K562 (cell line): ENCODE data around the gene KATNAL2. TPM values are rescaled to one million over a fixed set of nuclear protein-coding genes. Genes with fewer than 3 reads are reported as not detected.

Experiments used
- CBX8 ChIP-seq: fragments of 200-600 bp; sonication (generic); IDR thresholded peaks from 2 replicates; pipeline ENCODE4 v1.6.1; 2012; ENCODE audit warnings: borderline replicate concordance, mixed run types, low read depth, mild to moderate bottlenecking, moderate library complexity, mixed read lengths, low read length, control low read depth, inconsistent platforms; ENCODE audit not compliant: poor library complexity, severe bottlenecking; ENCODE audit errors: extremely low read depth
- CCAR2 ChIP-seq: fragments of 200-400 bp; formaldehyde crosslinking; IDR thresholded peaks from 2 replicates; pipeline ENCODE4 v1.6.1; 2017; ENCODE audit warnings: mild to moderate bottlenecking, low read depth, low read length
- CEBPZ ChIP-seq: fragments of 150-350 bp; IDR thresholded peaks from 2 replicates; pipeline ENCODE4 v1.6.1; 2014; ENCODE audit warnings: low read depth, mild to moderate bottlenecking, low read length, borderline replicate concordance
- FOXP1 ChIP-seq: sonication (generic); formaldehyde crosslinking; IDR thresholded peaks from 2 replicates; pipeline ENCODE4 v1.8.0; 2022; ENCODE audit warnings: mild to moderate bottlenecking, missing genetic modification reagents
- HBP1 ChIP-seq: fragments of 450-650 bp; formaldehyde crosslinking; IDR thresholded peaks from 2 replicates; pipeline ENCODE4 v1.4.0; 2022; ENCODE audit warnings: missing genetic modification characterization
- HDAC8 ChIP-seq: fragments of 450-650 bp; IDR thresholded peaks from 2 replicates; pipeline ENCODE4 v1.6.1; 2016; ENCODE audit warnings: mild to moderate bottlenecking, missing genetic modification characterization, moderate library complexity, missing compliant biosample characterization
- HNRNPH1 ChIP-seq: fragments of 200-400 bp; formaldehyde crosslinking; optimal IDR thresholded peaks from 2 replicates; pipeline ENCODE3; 2017; ENCODE audit warnings: low read depth, mild to moderate bottlenecking, low read length, moderate library complexity
- MEF2D ChIP-seq: conservative IDR thresholded peaks from 2 replicates; pipeline ENCODE4 v1.6.1; 2016; ENCODE audit warnings: low read depth, missing genetic modification characterization, missing compliant biosample characterization
- MXI1 ChIP-seq: IDR thresholded peaks from 2 replicates; pipeline ENCODE4 v1.6.1; 2011; ENCODE audit warnings: low read depth, mild to moderate bottlenecking, improper control_type of control experiment, low read length
- MYNN ChIP-seq, 2 experiments: sonication (generic); formaldehyde crosslinking in 1 of 2; IDR thresholded peaks; 2 replicates each; pipeline versions ENCODE4 v1.5.0 to v1.6.1; 2016 to 2020; ENCODE audit warnings: antibody characterized with exemption in 1 of 2, missing genetic modification reagents in 1 of 2
- NFE2L1 ChIP-seq: fragments of 450-650 bp; IDR thresholded peaks from 2 replicates; pipeline ENCODE4 v1.6.1; 2016; ENCODE audit warnings: missing genetic modification characterization, low read depth, mild to moderate bottlenecking, missing compliant biosample characterization, moderate library complexity, borderline replicate concordance
- NFXL1 ChIP-seq: fragments of 450-650 bp; formaldehyde crosslinking; IDR thresholded peaks from 2 replicates; pipeline ENCODE4 v1.4.0; 2021; ENCODE audit warnings: mild to moderate bottlenecking
- OTX1 ChIP-seq: fragments of 450-650 bp; formaldehyde crosslinking; IDR thresholded peaks from 2 replicates; pipeline ENCODE4 v1.4.0; 2022; ENCODE audit warnings: mild to moderate bottlenecking
- PML ChIP-seq: IDR thresholded peaks from 2 replicates; pipeline ENCODE4 v1.6.1; 2012; ENCODE audit warnings: low read length, inconsistent platforms
- POLR3A ChIP-seq: IDR thresholded peaks from 2 replicates; pipeline ENCODE4 v1.6.1; 2011; ENCODE audit warnings: borderline replicate concordance, mild to moderate bottlenecking, moderate library complexity; ENCODE audit not compliant: insufficient read length, insufficient read depth; ENCODE audit errors: extremely low read depth
- SMARCE1 ChIP-seq: fragments of 450-650 bp; IDR thresholded peaks from 2 replicates; pipeline ENCODE4 v1.7.1; 2016; ENCODE audit warnings: mild to moderate bottlenecking
- SRSF7 ChIP-seq: fragments of 200-400 bp; formaldehyde crosslinking; optimal IDR thresholded peaks from 2 replicates; pipeline ENCODE3; 2017; ENCODE audit warnings: mild to moderate bottlenecking, low read depth, low read length
- STAT5B ChIP-seq: fragments of 250-450 bp; sonication (Bioruptor Pico); IDR thresholded peaks from 2 replicates; pipeline ENCODE4 v1.8.0; 2021; ENCODE audit warnings: mild to moderate bottlenecking, inconsistent platforms
- ZNF121 ChIP-seq: sonication (generic); formaldehyde crosslinking; conservative IDR thresholded peaks from 2 replicates; pipeline ENCODE4 v1.8.0; 2022; ENCODE audit warnings: missing genetic modification reagents
- ZNF124 ChIP-seq: sonication (generic); formaldehyde crosslinking; IDR thresholded peaks from 2 replicates; pipeline ENCODE4 v1.8.1; 2022; ENCODE audit warnings: missing genetic modification reagents
- ZNF668 ChIP-seq: fragments of 250-450 bp; sonication (Bioruptor Pico); IDR thresholded peaks from 2 replicates; pipeline ENCODE4 v1.8.0; 2022; ENCODE audit warnings: mild to moderate bottlenecking, inconsistent platforms
- ZNF75A ChIP-seq: fragments of 450-650 bp; formaldehyde crosslinking; IDR thresholded peaks from 2 replicates; pipeline ENCODE4 v1.4.0; 2020; ENCODE audit warnings: mild to moderate bottlenecking
- polyA plus RNA-seq, 8 experiments: library from polyadenylated mRNA; depleted of rRNA in 4 of 8; stranded (reverse) in 5 of 8; unstranded in 3 of 8; fragments of >200 nt; fragmentation: Nextera tagmentation in 2 of 8; fragmentation: Illumina TruSeq in 1 of 8; extraction: Ambion mirVana in 2 of 8; extraction: Trizol in 1 of 8; gene quantifications; 2 replicates each; pipeline versions ENCODE4 v1.2.1 to v1.2.3, GENCODE V29; 2011 to 2014; ENCODE audit warnings: inconsistent platforms in 1 of 8, missing spikeins in 1 of 8
- total RNA-seq, 7 experiments: library from RNA; depleted of rRNA in 6 of 7; stranded (reverse); fragments of >200 nt in 6 of 7; fragmentation: Illumina TruSeq in 2 of 7; extraction: Trizol in 2 of 7; gene quantifications; 2 replicates each; pipeline versions ENCODE4 v1.2.1 to v1.2.3, GENCODE V29; 2011 to 2021; ENCODE audit warnings: low replicate concordance in 1 of 7

The KATNAL2 gene
- total and polyA plus RNA-seq, 9 of the 15 experiments (the other 6 are each of a cell fraction or from before 2014, with no cell fraction given) = 0.08 to 1.2 (median 0.48) TPM

- TF ChIP-seq HNRNPH1 = no peak
- TF ChIP-seq ZNF124 (CRISPR knock-in tag) = no peak
- TF ChIP-seq CCAR2 = no peak
- TF ChIP-seq ZNF121 (CRISPR knock-in tag) = no peak
- TF ChIP-seq NFXL1 (CRISPR knock-in tag) = no peak
- TF ChIP-seq ZNF668 (CRISPR knock-in tag) = no peak
- no peak for TF ChIP-seq STAT5B
- no peak for TF ChIP-seq NFE2L1 (tag)
- TF ChIP-seq SRSF7 = no peak
- TF ChIP-seq CEBPZ = no peak
- no peak for TF ChIP-seq MXI1
- TF ChIP-seq FOXP1 (CRISPR knock-in tag) = no peak
- TF ChIP-seq SMARCE1 = no peak
- TF ChIP-seq CBX8 = no peak
- no peak for TF ChIP-seq MEF2D
- TF ChIP-seq ZNF75A (CRISPR knock-in tag) = no peak
- TF ChIP-seq HBP1 = no peak
- no peak for TF ChIP-seq PML
- no peak for TF ChIP-seq HDAC8 (tag)
- TF ChIP-seq POLR3A = no peak
- TF ChIP-seq MYNN (IDR thresholded peaks at IDR 0.05) = no peak
- TF ChIP-seq MYNN (CRISPR knock-in tag; IDR thresholded peaks at IDR 0.05) = no peak
- no peak for TF ChIP-seq OTX1 (CRISPR knock-in tag)
These were observed at the start of gene KATNAL2, which contains the start of gene PIAS2 (continued) for GRCh38 chr18:46917108-46917802.
